HL-60/S4 (cell line): ENCODE results near the gene TTF2.

Experiments
- in situ Hi-C: fragments of 300-500 bp; cut with MboI; formaldehyde crosslinking; loops from 2 replicates; pipeline ENCODE4 v1.14.3; 2022; ENCODE audit warnings: low sequenced_read_pairs

TTF2 gene

DNA sequence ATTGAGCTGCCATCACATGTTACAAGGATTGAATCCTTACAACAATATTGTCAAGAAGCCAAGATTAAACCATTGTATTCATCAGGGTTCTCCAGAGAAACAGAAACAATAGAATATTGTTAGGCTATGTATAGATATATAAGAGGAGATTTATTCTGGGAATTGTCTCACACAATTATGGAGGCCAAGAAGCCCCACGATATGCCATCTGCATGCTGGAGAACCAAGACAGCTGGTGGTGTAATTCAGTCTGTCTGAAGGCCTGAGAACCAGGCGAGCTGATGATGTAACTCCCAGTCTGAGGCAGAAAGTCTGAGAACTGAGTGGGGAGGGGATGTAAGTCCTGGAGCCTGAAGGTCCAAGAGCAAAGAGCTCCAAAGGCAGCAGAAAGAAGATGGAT lies 14.5 kb upstream of the TTF2 start:
- in situ Hi-C loops = no loop called here

- in situ Hi-C loops = no loop called here
Measured at GRCh38 chr1:117046781-117047180, 13.3 kb upstream of the TTF2 start.

DNA sequence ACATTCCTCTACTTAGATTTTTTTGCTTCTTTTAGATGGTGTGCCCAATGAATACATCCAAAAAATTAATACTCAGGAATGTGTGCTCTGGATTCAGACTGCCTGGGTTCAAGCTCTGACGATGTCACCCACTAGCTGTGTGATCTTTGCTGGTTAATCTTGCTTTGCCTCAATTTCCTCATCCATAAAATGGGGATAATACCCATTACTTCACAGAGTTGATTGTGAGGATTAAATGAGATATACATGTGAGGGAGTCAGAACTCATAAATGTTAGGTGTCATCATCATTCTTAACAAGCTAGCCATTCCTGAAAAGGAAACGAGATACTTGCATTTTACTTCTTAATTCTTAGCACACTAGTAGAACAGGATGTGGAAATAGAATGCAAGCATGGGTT lies 12.9 kb upstream of the TTF2 start:
- in situ Hi-C loops = no loop called here

DNA sequence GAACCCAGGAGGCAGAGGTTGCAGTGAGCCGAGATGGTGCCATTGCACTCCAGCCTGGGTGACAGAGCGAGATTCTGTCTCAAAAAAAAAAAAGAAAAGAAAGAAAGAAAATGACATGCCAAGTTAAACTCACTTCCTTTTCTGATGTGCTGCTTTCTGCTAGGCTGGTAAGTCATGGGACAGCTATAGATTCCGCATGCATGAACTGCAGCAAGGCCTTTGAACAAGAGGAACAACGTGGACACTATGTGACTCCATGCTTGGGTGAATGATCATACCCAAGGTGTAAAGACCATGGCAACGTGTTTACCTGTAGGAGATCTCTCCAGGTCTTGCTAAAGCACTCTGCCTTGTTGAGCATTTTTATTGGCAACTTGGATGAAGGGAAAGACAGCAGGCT lies 10.3 kb upstream of the TTF2 start:
- in situ Hi-C loops = loop anchor here (10.0 kb wide), 2 partner anchors 225 to 315 kb away; no protein-coding TSS in a partner anchor

DNA sequence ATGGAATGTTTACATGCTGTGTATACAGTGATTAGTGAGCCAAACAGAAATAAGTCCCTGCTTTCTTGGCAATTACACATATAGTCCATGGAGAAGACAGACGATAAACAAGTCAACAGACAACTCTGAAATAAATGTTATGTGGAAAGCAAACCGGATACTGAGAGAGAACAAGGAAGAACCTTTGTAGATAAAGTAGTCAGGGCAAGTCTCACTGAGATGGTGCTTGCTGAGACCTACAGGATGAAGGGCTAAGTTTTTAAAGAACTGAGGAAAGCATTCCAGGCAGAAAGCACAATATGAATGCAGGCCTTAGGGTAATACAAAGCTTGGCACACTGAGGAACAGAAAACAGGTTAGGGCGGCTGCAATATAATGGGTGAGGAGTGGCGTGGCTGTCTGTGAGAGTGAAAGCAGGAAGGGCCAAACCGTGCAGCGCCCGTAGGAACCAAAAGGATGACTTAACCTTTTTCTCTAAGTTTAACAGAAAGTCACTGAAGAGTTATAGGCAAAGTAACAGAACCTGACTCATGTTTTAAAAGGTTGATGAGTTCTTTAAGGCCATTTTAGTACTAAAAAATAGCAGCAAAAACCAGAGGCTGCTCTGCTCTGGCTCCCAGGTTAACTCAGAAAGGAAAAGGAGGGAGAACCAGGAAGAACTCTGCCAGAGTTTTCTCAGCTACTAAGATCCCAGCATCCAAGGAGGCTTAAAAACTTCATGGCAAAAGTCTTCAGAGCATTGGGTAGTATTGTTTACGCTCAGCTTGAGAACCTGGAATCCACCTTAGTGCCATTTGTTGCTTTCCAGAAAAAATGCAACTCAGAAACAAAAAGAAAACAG lies 8.7 kb upstream of the TTF2 start:
- in situ Hi-C loops = loop anchor here (10.0 kb wide), 2 partner anchors 227 to 317 kb away; no protein-coding TSS in a partner anchor

- in situ Hi-C loops = loop anchor here (10.0 kb wide), 2 partner anchors 229 to 319 kb away; no protein-coding TSS in a partner anchor
Measured at GRCh38 chr1:117054068-117054467, 6.1 kb upstream of the TTF2 start.

DNA sequence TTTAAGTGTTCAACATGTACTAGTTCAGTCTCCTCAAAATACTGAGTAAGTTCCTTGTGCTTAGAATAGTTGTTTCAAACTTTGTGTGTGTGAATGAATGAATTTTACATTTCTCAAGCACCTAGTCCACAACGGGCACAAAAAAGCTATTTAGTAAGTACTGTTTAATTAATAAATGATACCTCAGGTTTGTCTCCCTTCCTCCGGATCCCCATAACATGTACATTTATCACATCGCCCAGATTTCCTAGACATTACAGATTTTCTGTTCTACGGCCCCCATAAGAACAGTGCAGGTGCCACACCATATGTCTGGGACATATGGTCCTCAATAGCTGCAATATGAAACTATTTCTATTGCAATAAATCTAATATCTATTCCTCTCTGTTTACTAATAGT lies 1.3 kb upstream of the TTF2 start:
- in situ Hi-C loops = loop anchor here (10.0 kb wide), 2 partner anchors 234 to 324 kb away; no protein-coding TSS in a partner anchor

- in situ Hi-C loops = loop anchor here (10.0 kb wide), 2 partner anchors 235 to 325 kb away; no protein-coding TSS in a partner anchor
Measured at GRCh38 chr1:117059334-117059677, 820 bp upstream of the TTF2 start.

DNA sequence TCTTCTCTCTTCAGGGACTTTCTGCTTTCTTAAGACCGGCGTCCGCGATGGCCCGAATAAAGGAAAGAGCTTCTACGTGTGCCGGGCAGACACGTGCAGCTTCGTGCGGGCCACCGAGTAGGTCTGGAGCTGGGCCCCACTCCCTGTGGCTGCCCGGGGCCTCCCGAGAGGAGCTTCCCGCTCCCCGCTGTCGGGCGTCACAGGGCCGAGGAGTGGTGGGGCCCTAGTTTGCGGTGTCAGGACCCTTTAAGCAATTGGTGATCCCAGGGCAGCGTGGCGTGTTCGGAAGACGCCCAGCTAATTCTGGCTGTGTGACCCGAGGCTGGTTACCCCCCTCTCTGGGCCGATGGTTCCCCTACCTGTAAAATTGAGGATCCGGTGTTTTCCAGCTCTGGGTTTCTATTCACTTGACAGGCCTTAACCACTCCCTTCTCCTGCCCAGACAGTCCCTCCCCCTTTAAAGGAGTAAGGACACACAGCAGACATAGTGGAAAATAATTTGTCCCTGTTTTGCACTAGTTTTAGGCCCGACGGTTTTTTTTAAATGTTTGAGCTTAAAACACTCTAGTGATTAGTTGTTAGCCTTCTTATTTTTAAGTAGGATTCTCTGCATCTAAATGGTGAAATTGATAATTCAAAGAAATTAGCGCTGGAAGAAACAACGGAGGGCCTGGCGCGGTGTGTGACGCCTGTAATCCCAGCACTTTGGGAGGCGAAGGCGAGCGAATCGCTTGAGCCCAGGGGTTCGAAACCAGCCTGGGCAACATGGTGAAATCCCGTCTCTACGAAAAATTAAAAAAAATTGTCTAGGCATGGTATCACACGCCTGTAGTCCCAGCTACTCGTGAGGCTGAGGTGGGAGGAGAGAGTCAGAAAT lies 553 bp downstream of the TTF2 start:
- in situ Hi-C loops = no loop called here

- in situ Hi-C loops = no loop called here
Measured at GRCh38 chr1:117061986-117062415, 1.9 kb downstream of the TTF2 start.

GRCh38 chr1:117066367-117066766 lies 6.2 kb downstream of the TTF2 start:
- in situ Hi-C loops = no loop called here

- in situ Hi-C loops = no loop called here
Measured at GRCh38 chr1:117067533-117068370, 7.6 kb downstream of the TTF2 start.

DNA sequence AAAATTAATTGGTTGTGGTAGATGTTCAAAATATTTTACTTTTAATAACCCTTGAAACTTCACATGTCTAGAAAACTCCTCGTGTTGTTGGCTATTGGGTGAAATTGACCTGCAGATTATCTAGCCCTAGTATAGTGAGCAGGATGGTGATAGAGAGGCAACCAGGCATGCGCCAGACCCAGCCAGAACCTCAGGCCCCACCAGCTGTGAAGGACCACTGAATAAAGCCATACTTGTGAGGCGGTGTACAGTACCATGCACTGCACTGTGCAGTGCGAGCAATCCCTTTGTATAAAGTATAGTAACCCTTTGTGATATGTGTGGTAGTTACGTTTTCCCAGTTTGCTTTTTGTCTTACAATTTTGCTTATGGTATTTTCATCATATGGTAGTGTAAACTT lies 8.5 kb downstream of the TTF2 start:
- in situ Hi-C loops = no loop called here

DNA sequence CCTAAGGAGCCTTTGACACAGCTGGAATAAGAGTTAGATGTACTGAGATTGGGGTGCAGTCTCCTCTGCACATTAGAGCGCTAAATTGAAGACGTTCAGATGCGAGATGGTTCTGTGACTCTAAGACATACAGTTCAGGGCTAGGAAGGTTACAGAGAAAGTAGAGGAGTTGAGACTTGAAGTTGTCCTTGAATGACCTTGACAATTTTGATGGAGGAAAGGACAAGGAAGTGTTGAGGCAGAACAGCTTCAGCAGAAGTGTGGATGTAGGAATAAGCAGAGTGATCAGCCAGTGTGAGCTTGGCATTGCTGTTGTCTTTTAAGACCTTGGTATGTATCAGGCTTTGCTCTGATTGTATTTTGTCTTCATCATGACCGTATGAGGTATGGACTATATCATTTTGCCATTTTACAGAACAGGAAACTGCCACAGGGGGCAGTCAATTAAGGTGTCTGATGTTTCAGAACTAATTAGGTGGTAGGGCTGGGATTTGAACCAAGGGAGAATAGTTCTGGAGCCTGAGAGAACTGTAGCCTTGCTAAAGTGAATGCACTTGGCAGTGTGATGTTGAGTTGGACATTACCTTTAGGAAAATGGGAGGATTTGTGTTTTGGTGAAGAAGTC lies 9.2 kb downstream of the TTF2 start:
- in situ Hi-C loops = no loop called here

DNA sequence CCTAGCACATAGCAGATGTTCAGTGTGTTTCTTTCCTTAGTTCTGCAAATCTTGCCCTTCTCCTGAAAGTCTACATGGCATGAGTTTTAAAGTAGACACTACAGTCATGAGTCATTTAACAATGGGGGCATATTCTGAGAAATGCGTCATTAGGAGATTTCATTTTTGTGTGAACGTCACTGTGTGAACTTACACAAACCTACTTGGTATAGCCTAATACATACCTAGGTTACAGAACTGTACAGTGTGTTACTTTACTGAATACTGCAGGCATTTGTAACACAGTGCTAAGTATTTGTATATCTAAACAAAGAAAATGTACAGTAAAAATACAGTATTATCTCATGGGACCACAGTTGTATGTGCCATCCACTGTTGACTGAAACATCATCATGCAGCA lies 10.0 kb downstream of the TTF2 start:
- in situ Hi-C loops = no loop called here

DNA sequence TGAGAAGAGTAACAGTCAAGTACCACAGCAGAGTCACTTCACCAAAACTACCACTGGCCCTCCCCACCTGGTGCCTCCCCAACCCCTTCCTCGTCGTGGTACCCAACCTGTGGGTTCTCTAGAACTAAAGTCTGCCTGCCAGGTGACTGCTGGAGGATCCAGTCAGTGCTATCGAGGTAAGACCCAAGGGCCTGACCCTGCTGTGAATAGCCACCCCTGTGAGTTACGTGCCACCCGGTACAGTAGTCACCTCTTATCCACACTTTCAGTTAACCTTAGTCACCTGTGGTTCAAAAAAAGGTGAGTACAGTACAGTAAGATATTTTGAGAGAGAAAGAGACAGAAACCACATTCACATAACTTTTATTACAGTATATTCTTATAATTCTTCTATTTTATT lies 16.5 kb downstream of the TTF2 start:
- in situ Hi-C loops = no loop called here

DNA sequence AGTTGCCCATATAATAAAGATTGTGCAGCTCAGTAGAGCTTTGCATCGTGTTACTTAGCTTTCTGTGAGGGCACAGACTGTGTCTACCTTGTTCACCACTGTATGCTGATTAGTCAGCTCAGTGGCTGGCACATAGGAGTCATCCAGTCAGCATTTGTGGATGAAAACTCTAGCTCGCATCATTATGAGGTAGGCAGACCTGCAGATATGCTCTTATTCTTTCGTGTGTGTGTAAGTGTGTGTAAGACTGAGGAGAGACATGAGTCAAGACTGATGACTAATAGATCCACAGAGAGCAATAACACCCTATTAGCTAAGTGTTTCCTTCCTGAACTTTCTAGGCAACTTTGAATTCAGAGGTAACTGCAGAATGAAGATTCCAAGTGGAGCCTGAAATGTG lies 17.1 kb downstream of the TTF2 start:
- in situ Hi-C loops = no loop called here

- in situ Hi-C loops = no loop called here
Measured at GRCh38 chr1:117079737-117080136, 19.6 kb downstream of the TTF2 start.

DNA sequence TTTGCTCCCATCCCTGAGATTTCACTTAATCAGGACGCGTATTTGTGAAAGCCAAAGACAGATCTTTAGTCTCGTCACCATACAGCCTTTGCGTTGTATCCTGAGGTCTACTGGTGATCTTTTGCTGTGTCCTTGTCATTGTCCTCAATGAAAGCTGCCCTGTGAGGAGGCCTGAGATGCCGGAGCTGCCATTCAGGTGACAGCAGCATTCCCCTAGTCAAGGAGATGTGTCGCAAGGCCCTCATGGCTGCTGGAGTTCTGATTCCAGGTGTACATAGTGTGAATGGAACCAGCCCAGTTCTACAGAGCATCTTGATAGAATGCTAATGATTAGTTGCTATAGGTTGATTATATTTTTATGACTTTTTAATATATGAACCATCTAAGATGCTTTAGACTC lies 24.1 kb downstream of the TTF2 start:
- in situ Hi-C loops = no loop called here

DNA sequence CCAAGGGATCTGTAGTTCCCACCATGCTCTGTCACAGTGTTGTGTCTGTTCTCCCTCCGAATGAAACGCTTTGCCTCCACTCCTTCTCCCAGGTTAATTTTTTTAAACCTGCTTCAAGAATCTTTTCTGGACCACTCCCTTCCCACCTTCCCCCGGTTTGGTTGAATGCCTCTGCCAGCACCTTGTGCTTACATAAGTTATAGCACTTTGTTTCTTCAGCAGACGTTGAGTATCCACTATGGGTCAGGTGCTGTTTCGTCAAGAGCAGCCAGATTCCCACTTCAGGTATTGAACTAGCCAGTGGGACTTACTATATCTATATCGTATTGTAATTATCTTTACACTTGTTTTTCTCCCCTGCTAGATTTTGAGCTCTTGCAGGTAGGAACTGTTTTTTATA lies 27.6 kb downstream of the TTF2 start:
- in situ Hi-C loops = no loop called here
